Astrocyte of the spinal cord (primary cell): ENCODE data around the gene ARG2.

Experiments
- DNase-seq: peaks from one replicate; pipeline ENCODE4 v3.0.0; 2011; ENCODE audit warnings: low read depth, low spot score
- H3K4me3 ChIP-seq: 2 replicates; pipeline ENCODE4 v1.5.1; 2011; ENCODE audit warnings: low read depth, mild to moderate bottlenecking, low read length, moderate library complexity
- in situ Hi-C: cut with HindIII; loops from 2 replicates; pipeline ENCODE4 v1.10.0; 2017; ENCODE audit warnings: low sequenced_read_pairs
- TF ChIP-seq, protein P1 (sequence below): IDR thresholded peaks from 2 replicates; pipeline ENCODE4 v1.5.1; 2012; ENCODE audit warnings: low read depth, mild to moderate bottlenecking, low read length, inconsistent platforms

The ARG2 gene

DNA sequence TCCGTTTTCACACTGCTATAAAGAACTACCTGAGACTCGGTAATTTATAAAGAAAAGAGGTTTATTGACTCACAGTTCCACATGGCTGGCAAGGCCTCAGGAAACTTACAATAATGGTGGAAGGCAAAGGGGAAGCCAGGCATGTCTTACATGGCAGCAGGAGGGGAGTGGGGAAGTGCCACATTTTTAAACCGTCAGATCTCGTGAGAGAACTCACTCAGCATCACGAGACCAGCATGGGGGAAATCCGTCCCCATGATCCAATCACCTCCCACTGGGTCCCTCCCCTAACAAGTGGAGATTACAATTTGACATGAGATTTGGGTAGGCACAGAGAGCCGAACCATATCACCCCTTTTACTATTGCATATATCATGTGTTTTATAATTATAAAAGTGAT lies 17.6 kb upstream of the ARG2 start:
- in situ Hi-C loops, result no loop called here
- no peak overlapping the region for H3K4me3 ChIP-seq
- DNase-seq, result no peak
- TF ChIP-seq, protein P1, sequence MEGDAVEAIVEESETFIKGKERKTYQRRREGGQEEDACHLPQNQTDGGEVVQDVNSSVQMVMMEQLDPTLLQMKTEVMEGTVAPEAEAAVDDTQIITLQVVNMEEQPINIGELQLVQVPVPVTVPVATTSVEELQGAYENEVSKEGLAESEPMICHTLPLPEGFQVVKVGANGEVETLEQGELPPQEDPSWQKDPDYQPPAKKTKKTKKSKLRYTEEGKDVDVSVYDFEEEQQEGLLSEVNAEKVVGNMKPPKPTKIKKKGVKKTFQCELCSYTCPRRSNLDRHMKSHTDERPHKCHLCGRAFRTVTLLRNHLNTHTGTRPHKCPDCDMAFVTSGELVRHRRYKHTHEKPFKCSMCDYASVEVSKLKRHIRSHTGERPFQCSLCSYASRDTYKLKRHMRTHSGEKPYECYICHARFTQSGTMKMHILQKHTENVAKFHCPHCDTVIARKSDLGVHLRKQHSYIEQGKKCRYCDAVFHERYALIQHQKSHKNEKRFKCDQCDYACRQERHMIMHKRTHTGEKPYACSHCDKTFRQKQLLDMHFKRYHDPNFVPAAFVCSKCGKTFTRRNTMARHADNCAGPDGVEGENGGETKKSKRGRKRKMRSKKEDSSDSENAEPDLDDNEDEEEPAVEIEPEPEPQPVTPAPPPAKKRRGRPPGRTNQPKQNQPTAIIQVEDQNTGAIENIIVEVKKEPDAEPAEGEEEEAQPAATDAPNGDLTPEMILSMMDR, result no peak

DNA sequence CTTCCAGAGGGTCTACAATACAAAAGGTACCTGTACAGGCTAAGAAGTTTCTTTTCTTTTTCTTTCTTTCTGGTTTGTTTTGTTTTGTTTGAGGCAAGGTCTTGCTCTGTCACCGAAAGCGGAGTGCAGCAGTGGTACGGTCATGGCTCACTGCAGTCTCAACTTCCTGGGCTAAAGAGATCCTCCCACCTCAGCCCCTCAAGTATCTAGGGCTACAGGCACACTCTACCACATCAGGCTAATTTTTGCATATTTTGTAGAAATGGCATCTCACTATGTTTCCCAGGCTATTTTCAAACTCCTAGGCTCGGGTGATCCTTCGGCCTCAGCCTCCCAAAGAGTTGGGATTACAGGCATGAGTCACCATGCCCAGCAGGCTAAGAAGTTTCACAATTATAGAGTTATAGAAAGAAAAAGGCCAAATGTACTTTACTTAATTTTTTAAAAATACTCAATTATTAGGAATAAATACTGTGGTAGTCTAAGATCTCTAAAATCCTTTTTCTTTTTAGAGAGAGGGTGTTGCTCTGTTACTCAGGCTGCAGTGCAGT lies 16.6 kb upstream of the ARG2 start:
- in situ Hi-C loops, result no loop called here
- DNase-seq, result no peak
- TF ChIP-seq, protein P1, result no peak
- no peak overlapping the region for H3K4me3 ChIP-seq

DNA sequence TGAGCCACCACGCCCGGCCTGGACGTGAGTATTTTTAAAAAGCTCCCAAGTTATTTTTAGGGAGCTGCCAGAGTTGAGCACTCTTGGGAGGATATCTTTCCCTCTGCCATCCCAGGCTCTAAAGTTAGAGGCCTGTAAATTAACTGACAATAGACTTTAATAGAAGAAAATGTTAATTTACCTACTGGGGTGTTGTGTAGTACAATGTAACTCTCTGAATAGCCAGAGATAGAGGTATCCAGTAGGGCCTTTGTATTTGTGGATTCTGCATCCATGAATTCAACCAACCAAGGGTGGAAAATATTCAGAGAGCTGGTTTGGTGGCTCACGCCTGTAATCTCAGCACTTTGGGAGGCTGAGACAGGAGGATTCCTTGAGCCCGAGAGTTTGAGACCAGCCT lies 12.1 kb upstream of the ARG2 start:
- no peak for DNase-seq
- in situ Hi-C loops, result no loop called here
- H3K4me3 ChIP-seq, result no peak overlapping the region
- TF ChIP-seq, protein P1, result no peak

DNA sequence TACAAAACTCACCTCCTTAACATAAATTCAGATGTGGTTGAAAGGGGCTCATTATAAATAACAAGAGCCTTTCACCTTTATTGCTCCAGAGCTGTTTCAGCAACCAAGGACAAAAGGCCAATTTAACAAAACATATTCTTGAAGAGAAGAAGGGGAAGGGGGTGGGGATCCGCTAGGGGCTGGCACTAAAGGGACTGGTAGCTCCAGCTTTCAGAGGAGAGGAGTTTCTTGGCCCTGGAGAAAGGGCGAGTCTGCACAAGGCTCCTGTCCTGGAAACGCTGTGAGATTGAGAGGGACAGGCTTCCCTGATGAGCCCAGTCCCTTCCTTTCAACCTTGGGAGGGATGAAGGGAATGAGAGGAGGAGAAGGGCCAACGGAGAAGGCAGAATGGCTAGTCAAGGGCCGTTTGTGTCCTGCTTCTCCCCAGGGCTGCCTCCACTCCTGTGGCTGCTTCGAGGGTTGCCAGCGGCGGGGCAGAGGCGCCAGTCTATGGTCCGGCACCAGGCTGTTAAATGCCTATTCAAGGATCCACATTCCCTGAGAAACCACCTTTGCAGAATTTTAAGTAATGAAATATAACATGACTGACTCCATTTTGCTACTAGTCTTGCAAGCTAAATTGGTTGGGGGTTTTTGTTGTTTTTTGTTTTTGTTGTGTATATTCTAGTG lies 9.9 kb upstream of the ARG2 start:
- in situ Hi-C loops, result no loop called here
- TF ChIP-seq, protein P1, result no peak
- no peak for DNase-seq
- H3K4me3 ChIP-seq, result no peak overlapping the region

DNA sequence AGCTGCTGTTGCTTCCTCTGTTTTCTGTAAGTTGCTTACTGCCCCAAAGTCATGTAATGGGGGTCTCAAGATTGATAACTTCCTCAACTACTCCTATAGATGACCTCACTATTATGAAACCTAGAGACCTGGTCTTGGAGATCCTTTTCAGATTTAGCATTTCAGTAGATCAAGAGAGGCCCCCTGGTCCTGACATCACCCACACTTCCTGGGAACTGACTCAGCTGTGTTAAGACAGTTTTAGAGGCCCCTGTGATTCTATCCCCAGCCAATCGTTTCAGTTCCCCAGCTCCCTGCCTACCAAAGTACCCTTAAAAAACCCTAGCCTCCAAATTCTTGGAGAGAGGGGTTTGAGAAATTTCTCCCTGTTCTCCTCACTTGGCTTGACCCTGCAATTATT lies 9.2 kb upstream of the ARG2 start:
- no peak for DNase-seq
- in situ Hi-C loops, result no loop called here
- TF ChIP-seq, protein P1, result no peak
- H3K4me3 ChIP-seq, result no peak overlapping the region

DNA sequence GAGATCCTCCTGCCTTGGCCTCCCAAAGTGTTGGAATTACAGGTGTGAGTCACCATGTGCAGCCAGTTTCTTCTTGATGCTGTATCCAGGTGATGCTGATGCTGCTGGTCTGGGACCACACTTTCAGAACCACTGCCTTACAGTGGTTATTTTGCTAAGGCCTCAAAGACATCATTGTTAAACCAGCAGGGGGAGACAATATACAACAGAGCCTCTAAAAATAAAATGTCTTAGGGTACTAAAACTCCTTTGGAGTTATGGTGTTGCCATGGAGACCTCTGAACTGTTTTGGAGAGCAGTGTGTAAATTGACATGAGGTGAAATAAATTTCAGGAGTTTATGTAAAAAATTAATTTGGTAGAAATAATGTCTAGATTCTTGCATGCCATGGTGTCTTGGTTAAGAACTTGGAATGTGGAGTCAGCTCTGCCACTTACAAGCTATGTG lies 1.1 kb upstream of the ARG2 start:
- peak; percentile 85 for DNase-seq
- TF ChIP-seq, protein P1, result peak; percentile 68
- no peak overlapping the region for H3K4me3 ChIP-seq
- in situ Hi-C loops, result no loop called here
